Fibroblast of the aortic adventitia (primary cell): ENCODE results near the gene SEC61G. TPM values are rescaled to one million over a fixed set of nuclear protein-coding genes. Genes with fewer than 3 reads are reported as not detected.

Experiments
- DNase-seq: peaks from one replicate; pipeline ENCODE4 v3.0.0-alpha.2; 2010; ENCODE audit warnings: low read depth
- H3K4me3 ChIP-seq: 2 replicates; pipeline ENCODE4 v1.5.1; 2011; ENCODE audit warnings: low read depth, mild to moderate bottlenecking, control low read depth, low read length, moderate library complexity
- total RNA-seq: library from RNA; depleted of rRNA; stranded (reverse); fragments of >200 nt; gene quantifications from 2 replicates; pipeline ENCODE4 v1.2.3, GENCODE V29; 2012; ENCODE audit warnings: low replicate concordance
- TF ChIP-seq, protein P1 (sequence below): IDR thresholded peaks from 2 replicates; pipeline ENCODE4 v1.5.1; 2011; ENCODE audit warnings: mild to moderate bottlenecking, low read length, control low read depth, inconsistent platforms; ENCODE audit not compliant: insufficient read depth

The SEC61G gene
- total RNA-seq, 1 donor, result 764 TPM

- no peak overlapping the region for H3K4me3 ChIP-seq
- no peak for DNase-seq
- TF ChIP-seq, protein P1, sequence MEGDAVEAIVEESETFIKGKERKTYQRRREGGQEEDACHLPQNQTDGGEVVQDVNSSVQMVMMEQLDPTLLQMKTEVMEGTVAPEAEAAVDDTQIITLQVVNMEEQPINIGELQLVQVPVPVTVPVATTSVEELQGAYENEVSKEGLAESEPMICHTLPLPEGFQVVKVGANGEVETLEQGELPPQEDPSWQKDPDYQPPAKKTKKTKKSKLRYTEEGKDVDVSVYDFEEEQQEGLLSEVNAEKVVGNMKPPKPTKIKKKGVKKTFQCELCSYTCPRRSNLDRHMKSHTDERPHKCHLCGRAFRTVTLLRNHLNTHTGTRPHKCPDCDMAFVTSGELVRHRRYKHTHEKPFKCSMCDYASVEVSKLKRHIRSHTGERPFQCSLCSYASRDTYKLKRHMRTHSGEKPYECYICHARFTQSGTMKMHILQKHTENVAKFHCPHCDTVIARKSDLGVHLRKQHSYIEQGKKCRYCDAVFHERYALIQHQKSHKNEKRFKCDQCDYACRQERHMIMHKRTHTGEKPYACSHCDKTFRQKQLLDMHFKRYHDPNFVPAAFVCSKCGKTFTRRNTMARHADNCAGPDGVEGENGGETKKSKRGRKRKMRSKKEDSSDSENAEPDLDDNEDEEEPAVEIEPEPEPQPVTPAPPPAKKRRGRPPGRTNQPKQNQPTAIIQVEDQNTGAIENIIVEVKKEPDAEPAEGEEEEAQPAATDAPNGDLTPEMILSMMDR, result no peak
These were observed 39.6 kb downstream of the SEC61G start for GRCh38 chr7:54719425-54719824.

- DNase-seq, result no peak
- TF ChIP-seq, protein P1, result no peak
- H3K4me3 ChIP-seq, result no peak overlapping the region
These were observed 46.2 kb downstream of the SEC61G start for GRCh38 chr7:54712820-54713219.

- no peak overlapping the region for H3K4me3 ChIP-seq
- TF ChIP-seq, protein P1, result no peak
- DNase-seq, result no peak
These were observed 47.0 kb downstream of the SEC61G start for GRCh38 chr7:54711900-54712595.

DNA sequence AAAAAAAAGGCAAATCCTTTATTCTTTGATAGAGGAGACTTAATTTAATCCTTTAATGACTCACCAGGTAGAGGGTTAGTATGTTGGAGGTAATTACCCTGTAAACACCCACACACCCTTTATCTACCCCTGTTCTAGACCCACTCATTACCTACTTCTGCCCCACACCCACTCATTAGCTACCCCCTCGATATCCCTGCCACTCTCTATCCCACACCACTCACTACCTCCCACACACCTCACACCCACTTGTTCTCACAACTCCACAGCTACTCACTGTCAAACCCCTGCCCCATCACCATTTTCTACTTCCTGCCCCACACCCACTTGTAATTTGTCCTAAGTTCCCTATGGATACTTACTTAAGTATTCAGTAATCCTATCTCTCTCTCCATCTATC, 49.7 kb downstream of the SEC61G start:
- no peak for DNase-seq
- TF ChIP-seq, protein P1, result no peak
- no peak overlapping the region for H3K4me3 ChIP-seq

DNA sequence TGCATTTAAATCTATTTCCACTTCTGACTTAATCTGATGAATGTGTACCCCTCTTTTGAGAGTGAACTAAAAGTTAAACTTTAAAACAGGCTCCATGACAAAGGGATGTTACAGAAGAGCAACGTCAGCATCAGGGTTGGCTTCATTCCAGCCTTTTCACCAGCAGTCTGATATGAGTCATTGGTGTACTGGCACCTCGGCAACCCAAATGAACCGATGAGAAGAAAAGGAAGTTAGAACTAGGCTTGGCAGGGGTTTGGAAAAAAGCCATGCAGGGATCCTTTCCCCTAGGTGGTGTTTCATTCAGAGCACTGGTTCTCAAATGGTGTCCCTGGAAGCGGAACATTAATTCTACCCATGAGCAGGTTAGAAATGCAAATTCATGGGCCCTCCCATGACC, 53.6 kb downstream of the SEC61G start:
- TF ChIP-seq, protein P1, result no peak
- H3K4me3 ChIP-seq, result no peak overlapping the region
- peak; percentile 48 for DNase-seq

GRCh38 chr7:54704851-54705250, 54.2 kb downstream of the SEC61G start:
- TF ChIP-seq, protein P1, result no peak
- H3K4me3 ChIP-seq, result no peak overlapping the region
- DNase-seq, result no peak

Other genes starting within 250 kb of the SEC61G start
- gene VSTM2A, start 216.8 kb downstream of the SEC61G start, total RNA-seq, result not detected in 2 replicates